Fibroblast of lung (primary cell): Measurements from ENCODE around the gene OTUB1.

Source experiments
- CTCF ChIP-seq, 2 donors: IDR thresholded peaks in 1 of 2; conservative IDR thresholded peaks in 1 of 2; 1 replicate in 1 of 2; 2 replicates in 1 of 2; pipeline ENCODE4 v1.5.1; 2011 to 2012; ENCODE audit warnings: low read length in 2 of 2, control low read depth in 1 of 2, inconsistent platforms in 1 of 2, low read depth in 1 of 2, mild to moderate bottlenecking in 1 of 2
- EZH2 ChIP-seq: IDR thresholded peaks from 2 replicates; pipeline ENCODE4 v1.5.1; 2012; ENCODE audit warnings: low read length, control low read depth, mild to moderate bottlenecking; ENCODE audit errors: missing control alignments

- TF ChIP-seq EZH2 = no peak
- TF ChIP-seq CTCF (conservative IDR thresholded peaks at IDR 0.05 in 1 of 2, IDR thresholded peaks at IDR 0.05 in 1 of 2; ENCODE audit: low read depth in 1 of 2, low read length in 2 of 2) = no peak
Measured at GRCh38 chr11:63958008-63958407, 28.2 kb upstream of the OTUB1 start.
